Measurements from ENCODE around the gene SLC30A2. TPM values are rescaled to one million over a fixed set of nuclear protein-coding genes. Genes with fewer than 3 reads are reported as not detected.

The SLC30A2 gene
- total RNA-seq, 1 donor from 2014 or later, result not detected

DNA sequence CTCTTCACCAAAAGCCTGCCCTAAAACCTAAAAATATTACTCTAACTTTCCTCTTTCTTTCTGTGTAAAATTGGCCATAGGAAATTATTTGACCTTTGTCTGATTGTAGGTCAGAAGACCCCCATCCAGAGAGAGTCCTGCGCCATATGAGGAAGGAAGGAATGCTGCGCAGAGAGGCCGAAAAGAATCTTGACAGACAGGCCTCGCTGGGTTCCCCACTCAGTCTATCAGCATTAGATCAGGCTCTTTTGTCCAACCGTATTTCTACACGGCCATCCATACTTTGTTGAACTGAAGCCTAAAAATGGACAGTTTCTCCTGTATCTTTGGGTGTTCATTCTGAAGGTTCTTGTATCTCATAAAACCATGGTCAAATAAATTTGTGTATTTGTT lies 4.3 kb upstream of the SLC30A2 start:
- DNase-seq (ENCODE audit: low read depth), result no peak
- TF ChIP-seq, protein P1, sequence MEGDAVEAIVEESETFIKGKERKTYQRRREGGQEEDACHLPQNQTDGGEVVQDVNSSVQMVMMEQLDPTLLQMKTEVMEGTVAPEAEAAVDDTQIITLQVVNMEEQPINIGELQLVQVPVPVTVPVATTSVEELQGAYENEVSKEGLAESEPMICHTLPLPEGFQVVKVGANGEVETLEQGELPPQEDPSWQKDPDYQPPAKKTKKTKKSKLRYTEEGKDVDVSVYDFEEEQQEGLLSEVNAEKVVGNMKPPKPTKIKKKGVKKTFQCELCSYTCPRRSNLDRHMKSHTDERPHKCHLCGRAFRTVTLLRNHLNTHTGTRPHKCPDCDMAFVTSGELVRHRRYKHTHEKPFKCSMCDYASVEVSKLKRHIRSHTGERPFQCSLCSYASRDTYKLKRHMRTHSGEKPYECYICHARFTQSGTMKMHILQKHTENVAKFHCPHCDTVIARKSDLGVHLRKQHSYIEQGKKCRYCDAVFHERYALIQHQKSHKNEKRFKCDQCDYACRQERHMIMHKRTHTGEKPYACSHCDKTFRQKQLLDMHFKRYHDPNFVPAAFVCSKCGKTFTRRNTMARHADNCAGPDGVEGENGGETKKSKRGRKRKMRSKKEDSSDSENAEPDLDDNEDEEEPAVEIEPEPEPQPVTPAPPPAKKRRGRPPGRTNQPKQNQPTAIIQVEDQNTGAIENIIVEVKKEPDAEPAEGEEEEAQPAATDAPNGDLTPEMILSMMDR (conservative IDR thresholded peaks at IDR 0.05; ENCODE audit: low read depth, low read length), result no peak
- H3K4me3 ChIP-seq (ENCODE audit: low read depth, low read length), result no peak overlapping the region

DNA sequence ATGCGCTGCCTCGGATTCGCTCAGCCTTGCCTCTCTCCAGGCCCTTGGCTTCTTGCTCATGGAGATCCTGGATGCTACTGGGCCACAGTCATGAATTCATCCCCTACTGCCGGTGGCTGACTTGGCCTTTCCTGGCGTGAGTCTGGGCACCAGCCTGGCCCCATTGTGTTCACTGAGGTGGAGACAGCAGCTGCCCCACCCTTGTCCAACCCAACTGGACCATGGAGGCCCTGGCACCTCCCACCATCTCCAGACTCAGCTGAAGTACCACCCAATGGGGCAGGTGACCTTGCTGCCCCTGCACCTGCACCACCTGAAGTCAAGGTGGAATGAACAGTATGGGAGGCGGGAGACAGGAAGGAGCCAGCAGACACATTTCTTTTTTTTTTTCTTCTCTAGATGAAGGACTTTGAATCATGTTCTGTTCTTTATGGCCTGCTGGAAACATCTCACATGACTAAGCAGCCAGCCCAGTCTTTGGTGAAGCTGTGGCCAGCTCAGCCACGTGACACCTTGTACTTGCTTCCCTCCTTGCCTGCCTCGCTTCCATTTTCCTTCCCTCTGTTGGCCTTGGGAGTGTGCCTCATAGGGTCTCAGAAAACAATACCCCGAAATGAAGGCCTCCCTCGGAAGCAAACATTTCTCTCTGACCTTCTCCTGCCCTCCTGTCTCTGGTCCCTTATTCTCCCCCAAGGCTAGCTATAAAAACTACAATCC lies 3.8 kb upstream of the SLC30A2 start:
- TF ChIP-seq, protein P1 (conservative IDR thresholded peaks at IDR 0.05; ENCODE audit: low read depth, low read length), result no peak
- no peak overlapping the region for H3K4me3 ChIP-seq (ENCODE audit: low read depth, low read length)
- peak; percentile 36 for DNase-seq (ENCODE audit: low read depth)

DNA sequence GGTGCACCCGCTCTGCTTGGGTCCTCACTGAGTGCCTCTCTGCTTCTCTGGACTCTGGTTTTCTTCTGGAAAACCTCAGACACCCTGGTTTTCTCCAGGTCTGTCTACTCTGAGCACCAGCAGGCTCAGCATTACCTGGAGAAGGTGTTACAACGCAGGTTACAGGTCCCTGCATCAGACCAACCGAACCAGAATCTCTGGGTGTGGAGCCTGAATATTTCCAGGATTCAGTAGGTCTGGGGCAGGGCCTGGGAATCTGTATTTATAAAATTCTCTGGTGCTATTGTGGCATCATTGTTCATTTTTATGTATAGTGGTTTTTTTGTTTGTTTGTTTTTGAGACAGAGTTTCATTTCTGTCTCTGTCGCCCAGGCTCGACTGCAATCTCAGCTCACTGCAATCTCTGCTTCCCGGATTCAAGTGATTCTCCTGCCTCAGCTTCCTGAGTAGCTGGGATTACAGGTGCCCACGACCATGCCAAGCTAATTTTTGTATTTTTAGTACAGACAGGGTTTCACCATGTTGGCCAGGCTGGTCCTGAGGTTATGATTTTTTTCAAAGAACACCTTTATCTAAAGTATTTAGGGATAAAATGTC lies 1.5 kb upstream of the SLC30A2 start:
- DNase-seq (ENCODE audit: low read depth), result no peak
- TF ChIP-seq, protein P1 (conservative IDR thresholded peaks at IDR 0.05; ENCODE audit: low read depth, low read length), result no peak
- H3K4me3 ChIP-seq (ENCODE audit: low read depth, low read length), result peak overlapping the region; percentile 66

DNA sequence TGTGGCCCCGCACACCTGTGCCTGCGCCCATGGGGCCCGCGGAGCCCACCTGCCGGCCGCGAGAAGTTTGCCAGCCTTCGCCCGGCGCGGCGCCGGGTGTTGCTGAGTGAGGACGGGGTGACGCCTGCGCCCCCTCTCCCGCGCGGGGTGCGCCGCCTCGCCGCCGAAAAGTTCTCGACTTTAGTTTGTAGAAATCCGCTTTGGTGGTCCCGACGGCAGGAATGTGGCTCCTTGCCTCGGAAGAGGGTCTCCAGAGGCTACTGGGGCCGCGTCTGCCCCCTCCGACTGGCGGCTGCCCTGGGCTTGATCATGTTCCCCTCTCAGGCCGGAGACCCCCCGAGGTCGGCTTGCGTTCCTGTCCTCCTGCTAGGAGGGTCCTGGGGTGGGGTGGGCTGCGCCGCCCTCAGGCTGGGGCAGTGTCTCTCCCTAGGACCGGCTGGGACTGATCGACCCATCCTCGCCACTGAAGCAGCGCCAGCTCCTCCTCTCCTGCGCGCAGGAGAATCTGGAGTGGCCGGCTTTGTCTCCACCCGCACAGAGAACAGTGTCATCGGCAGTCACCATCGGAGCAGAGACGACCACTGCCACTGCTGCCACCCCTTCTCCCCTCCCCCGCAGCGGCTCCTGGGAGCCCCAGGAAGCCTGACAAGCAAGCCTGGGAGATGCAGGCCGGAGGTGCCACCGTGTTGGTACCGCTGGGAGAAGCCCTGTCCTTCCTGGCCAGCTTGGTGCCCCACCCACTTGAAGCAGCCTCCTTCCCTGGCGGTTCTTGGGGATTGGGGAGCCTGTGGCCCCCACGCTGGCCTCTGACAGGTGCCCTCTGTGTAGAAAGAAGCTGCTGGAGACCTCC lies 553 bp upstream of the SLC30A2 start:
- TF ChIP-seq, protein P1 (conservative IDR thresholded peaks at IDR 0.05; ENCODE audit: low read depth, low read length), result no peak
- peak overlapping the region; percentile 66 for H3K4me3 ChIP-seq (ENCODE audit: low read depth, low read length)
- no peak for DNase-seq (ENCODE audit: low read depth)

DNA sequence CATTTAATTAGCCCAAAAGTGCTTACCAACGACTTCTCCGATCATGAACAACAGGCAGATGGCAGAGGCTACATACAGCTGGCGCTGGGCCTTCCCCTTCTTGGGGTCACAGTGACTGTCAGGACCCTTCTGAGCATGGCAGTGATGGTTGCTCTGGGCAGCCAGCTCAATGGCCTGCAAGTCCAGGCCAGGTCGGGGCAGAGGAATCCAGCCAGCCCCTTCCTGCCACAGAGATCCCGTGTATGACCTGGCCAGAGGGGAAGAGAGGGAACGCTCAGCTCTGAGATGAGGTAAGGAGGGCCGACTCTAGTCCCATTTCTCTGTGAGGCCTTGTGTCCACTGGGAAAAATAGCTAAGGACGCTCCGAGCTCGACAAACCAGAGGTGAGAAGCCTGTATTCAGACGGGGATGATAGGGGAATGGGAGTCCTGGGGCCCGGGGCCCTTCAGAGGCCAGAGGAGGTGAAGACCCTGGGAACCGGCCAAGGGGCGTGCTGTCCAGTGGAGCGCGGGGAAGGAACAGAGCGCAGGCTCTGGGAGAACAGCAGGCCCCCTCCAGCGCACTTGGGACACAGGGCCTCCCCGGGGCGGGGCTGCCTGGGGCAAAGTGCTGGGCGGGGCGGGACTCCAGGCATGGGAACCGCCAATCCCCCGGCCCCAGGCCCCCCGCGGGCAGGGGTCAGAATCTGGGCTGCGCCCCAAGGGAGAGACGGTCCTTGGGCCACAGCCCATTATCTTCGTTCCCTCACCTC lies 772 bp downstream of the SLC30A2 start:
- H3K4me3 ChIP-seq (ENCODE audit: low read depth, low read length), result peak overlapping the region; percentile 66
- DNase-seq (ENCODE audit: low read depth), result no peak
- TF ChIP-seq, protein P1 (conservative IDR thresholded peaks at IDR 0.05; ENCODE audit: low read depth, low read length), result no peak

DNA sequence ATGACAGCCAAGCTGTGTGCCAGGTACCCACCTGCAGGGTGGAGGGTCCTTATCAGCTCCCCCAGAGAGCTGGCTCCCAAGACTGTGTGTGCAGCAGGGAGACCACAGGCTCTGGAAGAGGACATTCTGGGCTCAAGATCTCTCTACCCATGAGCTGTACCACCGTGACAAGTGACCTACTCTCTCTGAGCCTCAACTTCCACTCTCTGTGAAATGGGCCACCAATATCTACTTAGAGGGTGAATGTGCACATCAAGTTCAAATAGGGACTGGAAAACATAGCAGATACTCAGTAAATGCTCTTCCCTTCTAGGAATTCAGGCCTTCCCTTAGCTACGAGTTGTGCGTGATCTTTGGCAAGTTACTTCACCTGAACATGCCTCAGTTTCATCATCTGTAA lies 1.5 kb downstream of the SLC30A2 start:
- DNase-seq (ENCODE audit: low read depth), result no peak
- TF ChIP-seq, protein P1 (conservative IDR thresholded peaks at IDR 0.05; ENCODE audit: low read depth, low read length), result no peak
- H3K4me3 ChIP-seq (ENCODE audit: low read depth, low read length), result no peak overlapping the region
